Measurements from ENCODE around the gene MAT2B. TPM values are rescaled to one million over a fixed set of nuclear protein-coding genes. Genes with fewer than 3 reads are reported as not detected.
"Not testable (repeated sequence)": the region's sequence is repeated elsewhere in the genome, so short reads cannot be mapped to it uniquely, and the experiment has no call there.

Gene MAT2B
- total RNA-seq, 2 experiments from 2014 or later = 98.7 to 101 TPM

DNA sequence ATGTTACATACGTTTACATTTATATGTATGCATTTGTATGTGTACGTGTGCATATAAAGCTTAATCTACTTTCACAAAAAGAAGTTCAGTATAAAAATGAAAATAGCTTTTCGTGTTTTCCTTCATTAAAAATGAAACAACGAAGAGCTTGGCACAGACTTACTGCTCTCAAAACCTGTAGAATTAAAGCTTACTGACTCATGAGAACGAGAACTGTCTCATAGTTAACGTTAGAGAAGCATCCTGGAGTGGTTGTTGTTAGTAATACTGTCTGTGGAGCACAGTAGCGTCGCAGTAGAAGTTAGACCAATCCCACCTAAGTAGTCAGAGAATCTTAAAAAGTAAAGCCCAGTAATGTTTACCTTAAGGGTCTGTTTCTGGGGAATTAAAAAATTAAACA is 1.3 kb downstream of the MAT2B start:
- Mint-ChIP-seq H3K4me3 (peak overlapping the region; percentile 95), H3K9me3 (no peaks in the 10 kb centered on the region), H3K4me1 (peaks cover 32% of the 10 kb centered on the region), H3K27me3 (no peaks in the 10 kb centered on the region), H3K36me3 (peaks cover 8% of the 10 kb centered on the region), H3K27ac (peak overlapping the region; percentile 97)
- no peak for ATAC-seq (ENCODE audit: low read depth)
- no peak for DNase-seq
- POLR2A ChIA-PET = interaction anchor here (1.0 to 9.6 kb wide), 2 partner anchors 46 to 69 kb away, joined by 3 to 177 read pairs; partner anchors contain the start of genes CCNG1, HMMR and NUDCD2

DNA sequence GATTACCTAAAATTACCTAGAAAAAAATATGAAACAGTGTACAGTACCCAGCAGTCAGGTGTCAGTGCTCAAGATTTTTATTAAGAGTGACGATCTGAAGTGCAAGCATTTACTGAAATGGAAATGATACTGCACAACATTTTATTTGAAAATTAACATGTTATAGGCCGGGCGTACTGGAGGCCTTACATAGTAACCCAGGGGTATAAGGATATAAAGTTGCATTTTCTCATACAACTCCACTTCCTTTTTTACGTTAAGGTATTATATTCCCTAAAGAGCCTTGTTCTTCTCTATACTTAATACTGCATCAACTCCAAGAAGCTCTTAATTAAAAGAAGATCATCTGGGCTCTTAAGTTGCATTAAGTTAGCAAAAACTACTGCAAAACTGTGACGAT is 3.3 kb downstream of the MAT2B start:
- H3K27ac Mint-ChIP-seq = peak overlapping the region; percentile 97
- DNase-seq (no peak), ATAC-seq (ENCODE audit: low read depth) (no peak)
- peaks cover 31% of the 10 kb centered on the region for H3K4me1 Mint-ChIP-seq
- H3K4me3 Mint-ChIP-seq = peak overlapping the region; percentile 95
- POLR2A ChIA-PET = interaction anchor here (0.7 to 9.6 kb wide), 3 partner anchors 13 to 71 kb away, joined by 3 to 177 read pairs (median 4); partner anchors contain the start of genes CCNG1, HMMR and NUDCD2
- H3K27me3 Mint-ChIP-seq = no peaks in the 10 kb centered on the region
- H3K36me3 Mint-ChIP-seq = peaks cover 14% of the 10 kb centered on the region
- no peaks in the 10 kb centered on the region for H3K9me3 Mint-ChIP-seq

DNA sequence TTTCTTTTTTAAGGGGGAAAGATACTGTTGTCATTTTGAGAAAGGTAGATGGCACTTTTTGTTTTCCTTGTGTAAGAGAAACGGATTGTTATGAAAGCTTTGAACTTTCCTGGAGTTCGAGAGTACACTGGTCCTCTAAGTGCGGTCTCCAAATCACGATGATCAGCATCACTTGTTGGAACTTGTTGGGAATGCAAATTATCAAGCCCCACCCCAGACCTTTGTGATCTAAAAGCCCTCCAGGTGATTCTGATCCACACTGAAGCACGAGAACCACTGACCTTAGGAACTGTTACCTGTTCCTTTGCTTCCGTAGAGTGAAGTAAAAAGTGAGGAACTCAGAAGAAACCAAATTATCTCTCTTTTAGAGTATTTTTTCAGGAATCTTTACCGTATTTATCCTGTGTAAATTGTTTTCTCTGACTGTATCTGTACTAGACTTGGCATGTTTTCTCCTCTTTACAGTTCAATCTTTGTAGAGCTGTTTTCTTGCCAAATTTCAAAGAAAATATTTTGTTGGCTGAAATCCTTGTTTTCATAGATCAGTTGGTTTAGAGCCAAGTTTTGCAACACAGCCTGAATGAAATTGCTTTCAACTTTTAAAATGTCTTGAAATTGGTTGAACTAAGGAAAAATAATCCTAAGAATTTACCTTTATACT is 4.0 kb downstream of the MAT2B start:
- no peaks in the 10 kb centered on the region for H3K27me3 Mint-ChIP-seq
- no peak for DNase-seq
- POLR2A ChIA-PET = interaction anchor here (1.4 to 9.6 kb wide), 2 partner anchors 49 to 72 kb away, joined by 4 to 177 read pairs; partner anchors contain the start of genes CCNG1, HMMR and NUDCD2
- no peaks in the 10 kb centered on the region for H3K9me3 Mint-ChIP-seq
- H3K4me1 Mint-ChIP-seq = peaks cover 31% of the 10 kb centered on the region
- H3K27ac Mint-ChIP-seq = peak overlapping the region; percentile 97
- ATAC-seq (ENCODE audit: low read depth) = no peak
- H3K36me3 Mint-ChIP-seq = peaks cover 14% of the 10 kb centered on the region
- peak overlapping the region; percentile 95 for H3K4me3 Mint-ChIP-seq

DNA sequence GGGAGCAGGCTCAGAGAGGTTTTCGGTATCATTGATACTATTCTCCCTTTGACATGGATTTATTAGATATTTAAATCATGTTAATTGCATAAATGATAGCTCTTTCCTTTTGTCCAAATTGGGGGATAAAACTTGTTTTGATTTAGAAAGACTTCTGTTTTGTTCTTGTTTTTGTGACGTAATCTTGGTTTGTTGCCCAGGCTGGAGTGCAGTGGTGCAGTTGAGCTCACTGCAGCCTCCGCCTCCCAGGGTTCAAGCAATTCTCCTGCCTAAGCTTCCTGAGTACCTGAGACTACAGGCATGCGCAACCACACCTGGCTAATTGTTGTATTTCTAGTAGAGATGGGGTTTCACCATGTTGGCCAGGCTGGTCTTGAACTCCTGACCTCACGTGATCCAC is 7.1 kb downstream of the MAT2B start:
- Mint-ChIP-seq H3K27ac (no peak overlapping the region), H3K36me3 (peaks cover 16% of the 10 kb centered on the region), H3K9me3 (no peaks in the 10 kb centered on the region), H3K27me3 (no peaks in the 10 kb centered on the region), H3K4me1 (peaks cover 27% of the 10 kb centered on the region), H3K4me3 (no peak overlapping the region)
- ATAC-seq (ENCODE audit: low read depth) (no peak), DNase-seq (no peak)
- POLR2A ChIA-PET = interaction anchor here (1.8 kb wide), 1 partner anchor 52 kb away, joined by 4 read pairs; the partner anchor contains the start of genes HMMR and NUDCD2

DNA sequence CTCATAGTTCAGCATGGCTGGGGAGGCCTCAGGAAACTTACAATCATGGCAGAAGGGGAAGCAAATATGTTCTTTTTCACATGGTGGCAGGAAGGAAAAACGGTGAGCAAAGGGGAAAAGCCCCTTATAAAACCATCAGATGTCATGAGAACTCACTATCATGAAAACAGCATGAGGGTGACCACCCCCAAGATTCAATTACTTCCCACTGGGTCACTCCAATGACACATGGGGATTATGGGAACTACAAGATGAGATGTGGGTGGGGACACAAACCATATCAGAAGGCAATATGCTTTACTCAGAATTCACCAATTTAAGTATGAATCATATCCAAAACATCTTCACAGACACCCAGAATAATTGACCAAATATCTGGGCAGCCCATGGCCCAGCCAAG is 19.7 kb downstream of the MAT2B start:
- no peak overlapping the region for H3K4me3 Mint-ChIP-seq

DNA sequence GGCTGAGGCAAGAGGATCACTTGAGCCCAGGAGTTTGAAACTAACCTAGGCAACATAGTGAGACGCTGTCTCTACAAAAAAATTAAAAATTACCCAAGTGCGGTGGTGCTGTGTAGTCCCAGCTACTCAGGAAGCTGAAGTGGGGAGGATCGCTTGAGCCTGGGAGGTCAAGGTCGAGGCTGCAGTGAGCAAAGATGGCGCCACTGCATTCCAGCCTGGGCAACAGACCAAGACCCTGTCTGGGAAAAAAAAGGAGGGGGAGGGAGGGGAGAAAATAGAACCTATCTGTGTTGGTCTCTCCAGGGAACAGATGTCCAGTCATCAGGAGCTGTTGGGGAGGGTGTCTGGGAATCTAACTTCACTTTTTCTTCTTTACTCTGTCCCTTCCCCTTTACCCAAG is 24.3 kb downstream of the MAT2B start:
- DNase-seq (no peak), ATAC-seq (ENCODE audit: low read depth) (no peak)
- Mint-ChIP-seq H3K4me1 (peaks cover 3% of the 10 kb centered on the region), H3K9me3 (peaks cover 6% of the 10 kb centered on the region), H3K27ac (no peak overlapping the region), H3K36me3 (peaks cover 3% of the 10 kb centered on the region), H3K27me3 (peaks cover 3% of the 10 kb centered on the region), H3K4me3 (no peak overlapping the region)
- POLR2A ChIA-PET = no interaction called here

More for the DNA sequence above, 19.7 kb downstream of the MAT2B start:
- peaks cover 3% of the 10 kb centered on the region for H3K4me1 Mint-ChIP-seq
- DNase-seq (no peak), ATAC-seq (ENCODE audit: low read depth) (no peak)
- no peaks in the 10 kb centered on the region for H3K27me3 Mint-ChIP-seq
- POLR2A ChIA-PET = no interaction called here
- no peak overlapping the region for H3K27ac Mint-ChIP-seq
- H3K36me3 Mint-ChIP-seq = peaks cover 16% of the 10 kb centered on the region
- H3K9me3 Mint-ChIP-seq = peaks cover 6% of the 10 kb centered on the region

DNA sequence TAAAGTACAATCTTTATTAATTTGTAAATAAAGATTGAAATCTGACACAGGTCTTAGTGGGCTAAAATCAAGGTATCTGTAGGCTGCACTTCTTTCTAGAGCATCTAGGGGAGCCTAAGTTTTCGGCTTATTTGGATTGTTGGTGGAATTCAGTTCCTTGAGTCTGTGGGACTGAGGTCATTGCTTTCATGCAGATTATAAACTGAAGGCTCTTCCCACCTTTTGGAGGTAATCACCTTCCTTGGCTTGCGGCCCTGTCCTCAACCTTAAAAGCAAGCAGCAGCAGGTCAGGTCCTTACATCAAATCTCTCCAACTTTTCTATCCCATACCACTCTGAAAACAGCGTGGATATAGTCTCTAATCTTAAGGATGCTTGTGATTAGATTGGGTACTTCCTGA is 25.9 kb downstream of the MAT2B start:
- H3K36me3 Mint-ChIP-seq = peaks cover 3% of the 10 kb centered on the region
- peaks cover 5% of the 10 kb centered on the region for H3K27me3 Mint-ChIP-seq
- DNase-seq = no peak
- peaks cover 5% of the 10 kb centered on the region for H3K9me3 Mint-ChIP-seq
- POLR2A ChIA-PET = no interaction called here
- H3K27ac Mint-ChIP-seq = no peak overlapping the region
- peaks cover 3% of the 10 kb centered on the region for H3K4me1 Mint-ChIP-seq
- H3K4me3 Mint-ChIP-seq = no peak overlapping the region
- no peak for ATAC-seq (ENCODE audit: low read depth)

DNA sequence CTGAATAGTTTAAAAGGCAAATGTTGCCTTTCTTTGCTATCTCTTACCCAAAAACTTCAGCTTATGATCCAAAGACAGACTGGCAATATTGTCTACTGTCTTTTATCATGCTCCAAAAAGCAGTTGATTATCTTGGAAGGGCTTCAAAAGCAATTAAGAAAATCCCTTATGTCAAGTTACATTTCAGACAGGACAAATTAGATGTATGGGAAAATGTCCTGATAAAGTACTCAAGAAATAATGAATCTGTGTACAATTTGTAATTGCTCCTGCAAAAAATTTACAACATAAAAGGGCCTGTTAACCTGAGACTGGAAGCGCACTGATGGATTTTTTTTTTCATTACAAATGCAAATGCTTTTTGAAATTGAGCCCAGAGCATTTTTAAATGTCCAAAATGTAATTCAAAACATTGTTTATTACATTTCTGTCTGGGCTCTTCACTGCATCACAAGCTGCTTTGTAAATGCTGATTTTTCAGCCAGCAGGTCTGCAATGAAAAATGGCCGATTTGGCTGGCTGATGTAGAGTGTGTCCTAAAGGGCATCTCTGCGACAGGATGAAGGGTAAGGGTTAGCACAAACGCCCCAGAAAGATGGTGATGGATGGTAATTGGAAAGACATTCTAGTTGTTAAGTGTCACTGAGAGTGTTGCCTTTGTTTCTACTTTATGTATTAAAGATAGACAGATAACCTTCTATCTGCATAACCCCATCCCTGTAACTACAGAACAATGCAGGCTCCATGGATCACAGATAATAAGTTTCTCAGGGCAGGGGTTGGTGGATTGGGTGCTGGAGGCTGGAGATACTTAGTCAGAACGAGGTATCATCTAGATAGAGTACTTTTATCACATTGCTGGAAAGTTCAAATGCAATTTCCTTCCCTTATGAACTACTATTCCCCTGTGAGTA is 27.0 kb downstream of the MAT2B start:
- H3K36me3 Mint-ChIP-seq = no peaks in the 10 kb centered on the region
- H3K27ac Mint-ChIP-seq = no peak overlapping the region
- DNase-seq (no peak), ATAC-seq (ENCODE audit: low read depth) (no peak)
- H3K9me3 Mint-ChIP-seq = peaks cover 6% of the 10 kb centered on the region
- POLR2A ChIA-PET = no interaction called here
- no peak overlapping the region for H3K4me3 Mint-ChIP-seq
- no peaks in the 10 kb centered on the region for H3K4me1 Mint-ChIP-seq
- peaks cover 8% of the 10 kb centered on the region for H3K27me3 Mint-ChIP-seq

DNA sequence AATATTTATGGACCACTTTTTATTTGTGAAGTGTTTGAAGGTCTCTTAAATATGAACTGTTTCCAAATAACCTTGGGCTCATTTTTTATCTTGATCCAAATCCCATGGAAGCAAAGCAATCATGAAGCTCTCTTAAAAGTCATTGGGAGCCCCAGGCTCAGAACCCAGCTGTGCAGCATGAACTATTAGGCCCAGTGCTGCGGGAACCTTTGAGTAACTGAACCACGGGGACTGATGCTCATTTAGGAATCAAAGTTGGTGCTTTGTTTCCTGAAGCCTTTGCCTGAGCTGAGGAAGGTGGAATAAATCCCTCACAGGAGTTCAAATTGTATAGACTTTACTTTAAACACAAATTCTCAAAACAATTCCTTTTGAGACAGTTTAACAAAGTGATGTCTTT is 27.8 kb downstream of the MAT2B start:
- H3K27ac Mint-ChIP-seq = no peak overlapping the region
- H3K4me3 Mint-ChIP-seq = no peak overlapping the region
- POLR2A ChIA-PET = no interaction called here
- ATAC-seq (ENCODE audit: low read depth) = no peak
- peaks cover 4% of the 10 kb centered on the region for H3K9me3 Mint-ChIP-seq
- peaks cover 8% of the 10 kb centered on the region for H3K27me3 Mint-ChIP-seq
- peaks cover 1% of the 10 kb centered on the region for H3K36me3 Mint-ChIP-seq
- DNase-seq = no peak
- no peaks in the 10 kb centered on the region for H3K4me1 Mint-ChIP-seq

DNA sequence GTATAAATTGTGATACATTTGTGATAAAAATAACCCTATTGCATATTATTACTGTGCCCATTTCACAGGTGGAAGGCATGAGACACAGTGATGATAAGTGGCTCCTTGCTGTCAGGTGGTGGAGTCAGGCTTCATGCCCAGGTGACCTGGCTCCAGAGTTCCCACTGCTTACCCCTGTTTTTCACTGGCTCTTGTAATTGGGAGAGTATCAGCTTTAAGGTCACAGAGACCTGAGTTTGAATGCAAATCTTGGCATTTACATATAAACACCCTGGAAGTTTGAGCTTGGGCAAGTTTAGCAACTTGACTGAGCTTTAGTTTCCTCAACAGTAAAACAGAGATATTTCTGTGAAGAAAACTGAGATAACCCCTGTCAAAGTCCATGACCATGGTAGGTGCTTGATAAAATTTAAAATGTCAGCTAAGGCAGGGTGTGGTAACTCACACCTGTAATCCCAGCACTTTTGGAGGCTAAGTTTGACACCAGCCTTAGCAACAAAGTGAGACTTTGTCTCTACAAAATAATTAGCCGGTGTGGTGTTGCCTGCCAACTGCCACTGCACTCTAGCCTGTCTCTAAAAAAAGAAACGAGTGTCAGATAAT is 29.2 kb downstream of the MAT2B start:
- Mint-ChIP-seq H3K27me3 (peaks cover 10% of the 10 kb centered on the region), H3K36me3 (peaks cover 1% of the 10 kb centered on the region), H3K4me3 (no peak overlapping the region), H3K27ac (no peak overlapping the region), H3K4me1 (no peaks in the 10 kb centered on the region), H3K9me3 (peaks cover 4% of the 10 kb centered on the region)
- no peak for ATAC-seq (ENCODE audit: low read depth)
- no peak for DNase-seq
- POLR2A ChIA-PET = no interaction called here

DNA sequence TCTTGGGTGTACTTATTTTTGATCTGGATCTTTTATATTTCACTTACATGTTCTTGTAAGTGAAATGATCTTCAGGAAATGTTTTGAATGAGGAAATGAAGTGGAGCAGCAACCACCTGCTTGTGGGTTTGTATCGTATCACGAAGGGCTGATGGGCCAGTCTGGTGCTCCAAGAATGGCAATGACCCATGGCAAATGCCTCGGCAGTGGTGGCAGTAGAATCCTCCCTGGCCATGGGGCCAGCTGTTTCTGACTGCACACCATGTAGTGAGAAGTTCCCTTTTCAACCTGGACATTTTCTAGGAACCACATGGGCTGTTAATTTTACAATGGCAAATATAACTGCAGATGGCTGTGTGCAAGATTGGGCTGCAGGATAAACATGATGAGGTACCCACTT is 29.9 kb downstream of the MAT2B start:
- H3K27ac Mint-ChIP-seq = no peak overlapping the region
- H3K9me3 Mint-ChIP-seq = peaks cover 4% of the 10 kb centered on the region
- H3K4me1 Mint-ChIP-seq = no peaks in the 10 kb centered on the region
- H3K27me3 Mint-ChIP-seq = peaks cover 10% of the 10 kb centered on the region
- no peak overlapping the region for H3K4me3 Mint-ChIP-seq
- DNase-seq (no peak), ATAC-seq (ENCODE audit: low read depth) (no peak)
- H3K36me3 Mint-ChIP-seq = peaks cover 1% of the 10 kb centered on the region
- POLR2A ChIA-PET = no interaction called here

DNA sequence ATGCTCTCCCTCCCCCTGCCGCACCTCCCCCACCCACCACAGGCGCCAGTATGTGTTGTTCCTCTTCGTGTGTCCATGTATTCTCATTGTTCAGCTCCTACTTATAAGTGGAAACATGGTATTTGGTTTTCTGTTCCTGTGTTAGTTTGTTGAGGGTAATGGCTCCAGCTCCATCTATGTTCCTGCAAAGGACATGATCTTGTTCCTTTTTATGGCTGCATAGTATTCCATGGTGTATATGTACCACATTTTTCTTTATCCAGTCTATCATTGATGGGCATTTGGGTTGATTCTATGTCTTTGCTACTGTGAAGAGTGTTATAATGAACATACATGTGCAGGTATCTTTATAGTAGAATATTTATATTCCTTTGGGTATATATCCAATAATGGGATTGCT is 31.0 kb downstream of the MAT2B start:
- POLR2A ChIA-PET; ATAC-seq (ENCODE audit: low read depth); H3K9me3 Mint-ChIP-seq; H3K36me3 Mint-ChIP-seq; DNase-seq; H3K4me3 Mint-ChIP-seq; H3K27ac Mint-ChIP-seq; H3K4me1 Mint-ChIP-seq: not testable (repeated sequence)
- H3K27me3 Mint-ChIP-seq = peaks cover 12% of the 10 kb centered on the region

DNA sequence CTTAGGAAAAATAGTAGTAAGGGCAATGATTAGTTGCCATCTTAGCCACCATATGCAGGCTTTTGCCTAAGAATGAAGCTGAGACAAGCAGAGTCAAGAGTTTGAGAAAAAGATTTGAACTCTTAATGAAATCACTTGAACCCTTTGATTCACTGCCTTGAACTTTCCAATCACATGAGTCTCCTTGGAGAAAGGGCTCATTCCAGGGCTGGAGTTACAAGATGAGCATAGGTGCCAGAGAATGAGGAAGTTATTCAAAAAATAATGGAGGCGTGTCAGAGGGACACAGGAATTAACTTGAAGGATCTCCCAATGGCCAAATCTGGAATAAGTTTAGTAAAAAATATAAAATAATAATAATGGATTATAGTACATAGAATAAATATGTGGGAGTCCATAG is 35.3 kb downstream of the MAT2B start:
- Mint-ChIP-seq H3K4me3 (no peak overlapping the region), H3K9me3 (peaks cover 2% of the 10 kb centered on the region), H3K36me3 (peaks cover 1% of the 10 kb centered on the region), H3K27ac (no peak overlapping the region), H3K4me1 (no peaks in the 10 kb centered on the region), H3K27me3 (peaks cover 12% of the 10 kb centered on the region)
- POLR2A ChIA-PET = no interaction called here
- DNase-seq (no peak), ATAC-seq (ENCODE audit: low read depth) (no peak)

Measured in activated naive CD8-positive, alpha-beta T cell treated with anti-CD3 and anti-CD28 coated beads, Interleukin-2, amount 10 ng/mL, durations not matched to agents 7 days and 5 days (primary cell).